COLO829 (cell line): ENCODE measurements around the gene TMEM150B.

ENCODE experiments used
- DNase-seq: peaks from one replicate; pipeline ENCODE4 v3.0.0; 2012; ENCODE audit warnings: low spot score

TMEM150B gene

DNA sequence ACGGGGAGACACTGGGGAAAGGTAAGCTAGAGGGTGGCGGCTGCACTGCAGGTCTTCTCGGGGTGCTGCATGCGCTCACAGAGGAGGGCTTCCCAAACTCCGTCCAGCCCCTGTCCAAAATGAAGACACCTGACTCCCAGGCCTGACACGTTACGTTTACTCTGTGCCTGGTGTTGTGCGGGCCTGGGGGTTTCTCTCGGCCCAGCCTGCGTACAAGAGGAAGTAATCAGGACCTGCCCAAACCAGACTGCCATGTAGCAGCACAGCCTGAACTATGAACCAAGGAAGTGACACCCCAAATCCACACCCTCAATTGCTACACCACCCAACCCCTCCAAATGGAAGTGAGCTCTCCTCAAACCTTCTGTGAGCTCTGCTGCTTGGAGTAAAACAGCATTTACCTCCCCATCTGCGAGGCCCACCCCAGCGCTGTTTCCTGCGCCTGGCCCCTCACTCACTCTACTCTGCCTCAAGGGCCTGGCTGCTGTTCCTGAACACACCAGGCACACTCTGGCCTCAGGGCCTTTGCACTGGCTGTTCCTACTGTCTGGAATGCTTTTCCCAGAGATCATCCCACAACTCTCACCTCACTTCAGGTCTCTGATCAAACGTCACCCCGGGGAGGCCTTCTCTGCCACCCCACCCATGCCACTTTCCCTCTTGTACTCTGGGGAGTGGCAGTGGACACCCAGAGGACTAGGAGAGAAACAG lies 48.3 kb downstream of the TMEM150B start:
- DNase-seq = no peak

- DNase-seq = no peak
Observed at GRCh38 chr19:55275851-55276719, 49.1 kb downstream of the TMEM150B start.

GRCh38 chr19:55273978-55274707 lies 51.0 kb downstream of the TMEM150B start:
- DNase-seq = no peak

DNA sequence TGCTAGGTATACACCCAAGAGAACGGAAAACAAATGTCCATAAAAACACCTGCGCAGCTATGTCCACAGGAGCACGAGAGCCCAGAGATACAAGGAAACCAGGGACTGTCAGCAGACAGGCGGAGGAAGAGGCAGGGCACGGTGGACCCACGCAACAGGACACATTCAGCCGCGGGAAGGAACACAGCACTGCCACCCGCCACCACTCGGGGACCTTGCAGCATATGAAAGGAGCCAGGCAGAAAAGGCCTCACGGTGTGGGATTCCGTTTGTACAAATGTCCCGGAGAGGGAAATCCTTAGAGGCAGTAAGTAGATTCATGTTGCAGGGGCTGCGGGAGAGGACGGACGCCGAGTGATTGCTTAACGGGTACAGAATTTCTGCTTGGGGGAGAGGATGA lies 53.0 kb downstream of the TMEM150B start:
- DNase-seq = no peak

DNA sequence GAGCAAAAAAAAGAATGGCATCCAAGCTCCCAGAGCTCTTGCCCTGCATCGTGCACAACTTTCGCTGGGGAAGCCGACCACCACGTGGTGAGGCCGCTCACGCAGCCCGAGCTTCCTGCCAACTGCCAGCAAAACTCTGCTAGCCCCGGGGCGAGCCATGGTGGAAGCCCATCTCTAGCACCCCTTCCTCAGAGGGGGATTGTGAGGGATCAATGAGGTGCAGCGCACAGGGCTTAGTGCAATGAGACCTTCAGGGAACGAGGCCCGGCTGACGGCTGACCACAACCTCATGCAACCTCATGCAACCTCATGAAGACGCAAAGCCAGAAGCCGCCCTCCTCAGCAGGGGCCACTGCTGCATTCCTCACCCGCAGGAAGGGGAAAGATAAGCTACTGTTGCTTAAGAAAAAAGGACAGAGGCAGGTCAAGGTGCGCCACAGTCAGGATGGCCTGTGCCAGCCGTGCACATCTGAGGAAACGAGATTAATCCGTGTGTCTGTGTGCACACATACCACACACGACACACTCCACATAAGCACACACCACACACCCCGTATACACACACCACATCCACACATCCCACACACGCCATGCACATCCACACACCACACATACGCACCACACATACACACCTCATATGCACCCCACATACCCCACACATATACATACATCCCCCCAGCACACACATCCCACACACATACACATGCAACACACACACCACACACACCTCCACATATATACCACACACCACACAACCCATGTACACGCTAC lies 54.8 kb downstream of the TMEM150B start:
- DNase-seq = no peak

GRCh38 chr19:55269299-55269698 lies 55.8 kb downstream of the TMEM150B start:
- DNase-seq = no peak

GRCh38 chr19:55266840-55267239 lies 58.3 kb downstream of the TMEM150B start:
- no peak for DNase-seq

DNA sequence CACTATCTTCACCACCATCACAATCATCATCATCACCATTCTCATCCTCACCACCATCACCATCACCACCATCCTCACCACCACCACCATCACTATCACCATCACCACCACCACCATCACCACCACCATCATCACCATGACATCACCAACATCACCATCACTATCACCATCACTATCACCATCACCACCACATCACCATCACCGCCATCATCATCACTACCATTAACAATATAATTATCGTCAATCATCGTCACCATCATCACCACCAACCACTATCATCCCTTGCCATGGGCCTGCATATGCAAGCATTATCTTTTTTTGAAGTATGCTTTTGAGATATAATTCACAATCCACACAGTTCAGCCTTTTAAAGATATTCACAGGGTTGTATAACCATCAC lies 58.7 kb downstream of the TMEM150B start:
- no peak for DNase-seq

DNA sequence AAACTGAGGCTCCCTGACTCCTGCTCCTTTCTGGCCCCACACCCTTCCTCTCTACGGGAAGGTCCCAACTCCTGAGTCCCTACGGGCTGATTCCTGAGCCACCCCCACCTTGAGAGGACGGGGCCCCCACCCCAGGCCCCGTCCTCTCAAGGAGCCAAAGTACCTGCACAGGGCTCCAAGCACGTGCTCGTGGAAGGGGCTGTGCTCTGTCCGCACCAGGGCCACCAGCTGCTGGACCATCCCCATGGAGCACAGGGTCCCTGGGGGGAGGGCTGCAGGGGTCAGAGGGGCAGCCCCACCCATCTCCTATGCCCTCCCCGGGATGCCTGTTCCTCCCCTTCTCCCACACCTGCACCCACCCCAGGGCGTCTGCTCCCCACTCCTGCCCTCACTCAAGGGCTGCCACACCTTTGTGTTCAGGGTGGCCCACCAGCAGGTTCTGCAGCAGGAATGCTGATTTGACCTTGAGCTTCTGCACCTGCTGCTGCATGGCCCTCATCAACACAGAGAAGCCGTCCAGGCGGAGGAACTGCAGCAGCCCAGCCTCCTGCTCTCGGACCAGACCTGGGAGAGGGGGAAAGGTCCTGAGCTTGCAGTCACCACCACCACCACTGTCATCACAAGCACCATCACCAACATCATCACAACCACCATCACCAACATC lies 59.3 kb downstream of the TMEM150B start:
- no peak for DNase-seq

DNA sequence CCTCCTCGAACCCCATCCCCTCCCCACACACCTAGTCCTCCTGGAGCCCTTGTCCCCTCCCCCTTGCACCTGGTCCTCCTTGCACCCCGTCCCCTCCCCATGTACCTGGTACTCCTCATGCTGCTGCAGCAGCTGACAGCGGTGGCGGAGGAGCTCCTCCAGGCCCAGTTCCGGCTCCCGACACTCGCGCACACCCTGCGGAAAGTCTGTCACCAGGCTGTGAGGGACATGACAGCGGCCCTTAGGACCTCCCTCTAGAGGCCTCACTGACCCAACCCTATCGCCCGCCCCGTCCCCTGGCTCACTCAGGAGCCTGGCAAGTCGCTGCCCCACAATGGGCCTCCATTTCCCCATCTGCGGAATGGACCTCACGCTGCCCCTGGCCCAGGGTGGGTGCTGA lies 60.0 kb downstream of the TMEM150B start:
- no peak for DNase-seq

GRCh38 chr19:55264531-55264930 lies 60.6 kb downstream of the TMEM150B start:
- no peak for DNase-seq
